ENCODE results near the gene GRHL1. TPM values are rescaled to one million over a fixed set of nuclear protein-coding genes. Genes with fewer than 3 reads are reported as not detected.

GRHL1 gene
- total RNA-seq, 1 experiment from 2014 or later: 2.5 TPM

DNA sequence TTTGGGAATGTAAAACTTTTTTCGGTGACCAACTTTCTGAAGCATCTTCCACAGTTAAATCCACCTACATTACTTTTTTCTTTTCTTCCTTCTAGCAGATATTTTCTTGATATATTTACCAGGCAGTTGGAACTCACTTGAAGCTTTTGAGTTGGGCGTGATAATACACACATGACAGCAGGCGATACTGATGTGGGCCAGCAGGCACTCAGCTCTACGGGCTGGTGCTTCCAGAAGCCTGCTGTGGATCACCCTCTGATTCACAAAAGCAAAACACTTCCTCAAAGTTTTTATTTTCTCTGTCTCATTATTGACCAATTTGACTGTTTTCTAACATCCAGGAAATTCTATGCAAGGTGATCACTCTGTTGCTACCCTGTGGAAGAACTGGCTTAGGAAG is 22.9 kb downstream of the GRHL1 start:
- Histone ChIP-seq H4K20me1 (ENCODE audit: control insufficient read depth, insufficient read depth, insufficient read length) (no peaks in the 10 kb centered on the region), H3K14ac (ENCODE audit: insufficient read depth, low read length) (no peak overlapping the region), H2BK15ac (ENCODE audit: low read depth, low read length) (no peak overlapping the region), H3K4ac (ENCODE audit: low read depth, low read length) (no peak overlapping the region), H3K56ac (ENCODE audit: insufficient read length, low read depth, low read length) (no peak overlapping the region), H2BK12ac (ENCODE audit: insufficient read length, low read depth, low read length) (no peak overlapping the region), H2BK5ac (ENCODE audit: insufficient read length, low read length) (no peak overlapping the region), H3T11ph (ENCODE audit: low read length) (no peak overlapping the region), H3K18ac (ENCODE audit: insufficient read length, low read depth, low read length) (no peak overlapping the region), H4K5ac (ENCODE audit: insufficient read length, low read depth, low read length) (no peak overlapping the region), H3K23ac (ENCODE audit: insufficient read length, low read depth, low read length) (no peak overlapping the region), H3K79me1 (ENCODE audit: insufficient read depth, low read depth, low read length, poor library complexity, severe bottlenecking) (no peaks in the 10 kb centered on the region), H3K9ac (ENCODE audit: extremely low read depth, insufficient read length, low read length) (no peak overlapping the region), H2BK20ac (ENCODE audit: low read depth, low read length, poor library complexity, severe bottlenecking) (no peak overlapping the region), H4K8ac (replicated peaks; ENCODE audit: insufficient read length, low read depth, low read length) (no peak overlapping the region), H2AK5ac (ENCODE audit: insufficient read length, low read length) (no peak overlapping the region), H4K91ac (ENCODE audit: insufficient read length, low read depth, low read length) (no peak overlapping the region), H3K23me2 (ENCODE audit: insufficient read length, low read depth, low read length, poor library complexity, severe bottlenecking) (no peaks in the 10 kb centered on the region), H2AFZ (ENCODE audit: low read length) (no peak overlapping the region), H3K27ac (ENCODE audit: insufficient read length, low read depth, low read length) (no peak overlapping the region), H3K9me3 (ENCODE audit: control insufficient read depth, low read depth, low read length) (no peaks in the 10 kb centered on the region), H3K4me2 (ENCODE audit: insufficient read depth, insufficient read length, low read length) (no peak overlapping the region), H3K79me2 (ENCODE audit: insufficient read depth, low read length) (no peaks in the 10 kb centered on the region), H3K27me3 (ENCODE audit: insufficient read depth, low read length) (no peaks in the 10 kb centered on the region), H2BK120ac (ENCODE audit: low read depth, low read length, poor library complexity, severe bottlenecking) (no peak overlapping the region), H3K4me1 (ENCODE audit: insufficient read depth, low read length) (no peaks in the 10 kb centered on the region)
- peak overlapping the region in 1 of 3 experiments; percentile 22; a peak in 1 of 7 replicates for H3K27ac Mint-ChIP-seq
- H3K36me3 Mint-ChIP-seq (ENCODE audit: insufficient read depth in 1 of 3, low read depth in 3 of 3): no peaks in the 10 kb centered on the region; a peak in 2 of 7 replicates
- H3K9me3 Mint-ChIP-seq: no peaks in the 10 kb centered on the region
- no peaks in the 10 kb centered on the region; the same call in 1 of the 2 replicates for H3K27me3 Mint-ChIP-seq (ENCODE audit: low read depth)
- TF ChIP-seq, protein P1, sequence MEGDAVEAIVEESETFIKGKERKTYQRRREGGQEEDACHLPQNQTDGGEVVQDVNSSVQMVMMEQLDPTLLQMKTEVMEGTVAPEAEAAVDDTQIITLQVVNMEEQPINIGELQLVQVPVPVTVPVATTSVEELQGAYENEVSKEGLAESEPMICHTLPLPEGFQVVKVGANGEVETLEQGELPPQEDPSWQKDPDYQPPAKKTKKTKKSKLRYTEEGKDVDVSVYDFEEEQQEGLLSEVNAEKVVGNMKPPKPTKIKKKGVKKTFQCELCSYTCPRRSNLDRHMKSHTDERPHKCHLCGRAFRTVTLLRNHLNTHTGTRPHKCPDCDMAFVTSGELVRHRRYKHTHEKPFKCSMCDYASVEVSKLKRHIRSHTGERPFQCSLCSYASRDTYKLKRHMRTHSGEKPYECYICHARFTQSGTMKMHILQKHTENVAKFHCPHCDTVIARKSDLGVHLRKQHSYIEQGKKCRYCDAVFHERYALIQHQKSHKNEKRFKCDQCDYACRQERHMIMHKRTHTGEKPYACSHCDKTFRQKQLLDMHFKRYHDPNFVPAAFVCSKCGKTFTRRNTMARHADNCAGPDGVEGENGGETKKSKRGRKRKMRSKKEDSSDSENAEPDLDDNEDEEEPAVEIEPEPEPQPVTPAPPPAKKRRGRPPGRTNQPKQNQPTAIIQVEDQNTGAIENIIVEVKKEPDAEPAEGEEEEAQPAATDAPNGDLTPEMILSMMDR (conservative IDR thresholded peaks at IDR 0.05): no peak
- DNase-seq: no peak
- no peak overlapping the region for H3K4me3 Mint-ChIP-seq
- peaks cover 6 to 10% of the 10 kb centered on the region in 2 experiments; a peak in 3 of 4 replicates for H3K4me1 Mint-ChIP-seq
- WGBS (ENCODE audit: extremely low coverage, insufficient read length, low lambda C conversion rate): no CpG with 5 or more reads among the region's 4 CpGs
